ENCODE data around the gene REV3L.

REV3L gene

GRCh38 chr6:111471958-111472357 is 11.1 kb downstream of the REV3L start:
- in situ Hi-C loops (cut with HindIII; ENCODE audit: low sequenced_read_pairs) = no loop called here

DNA sequence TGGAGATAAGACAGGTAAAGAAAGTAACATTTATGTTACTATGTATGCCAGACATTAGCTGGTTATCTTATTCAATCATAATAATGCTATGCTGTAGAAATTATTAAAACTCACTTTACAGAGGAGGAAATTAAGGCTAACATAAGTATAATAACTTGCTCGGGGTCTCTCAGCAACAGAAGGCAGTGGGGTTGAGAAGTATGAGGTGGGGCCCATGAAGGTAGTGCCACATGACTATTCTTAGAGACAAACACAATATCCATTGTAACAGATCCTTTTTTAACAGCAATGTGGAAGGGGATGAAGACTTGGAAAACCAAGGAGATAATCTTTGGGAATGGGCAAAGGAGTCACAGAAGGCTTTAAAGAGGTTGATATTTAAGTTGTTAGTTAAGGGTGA is 11.5 kb downstream of the REV3L start:
- in situ Hi-C loops (cut with HindIII; ENCODE audit: low sequenced_read_pairs) = no loop called here

DNA sequence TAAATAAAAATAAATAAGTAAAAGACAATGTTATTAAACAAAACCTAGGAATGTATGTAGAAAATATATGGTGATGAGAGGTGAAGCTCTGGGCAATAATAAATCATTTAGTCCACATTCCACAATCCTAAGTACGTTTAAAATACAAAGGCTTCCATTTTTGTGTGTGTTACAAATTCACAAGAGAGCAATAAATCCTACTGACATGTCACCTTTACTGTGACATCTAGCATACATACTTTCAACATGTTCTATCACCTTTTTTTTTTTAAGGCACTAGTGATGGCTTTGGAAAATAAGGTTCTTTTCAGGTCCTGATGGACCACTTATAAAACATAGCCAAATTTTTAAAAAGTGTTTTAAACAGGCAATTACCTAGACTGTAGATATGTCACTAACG is 12.0 kb downstream of the REV3L start:
- in situ Hi-C loops (cut with HindIII; ENCODE audit: low sequenced_read_pairs) = no loop called here

- in situ Hi-C loops (cut with HindIII; ENCODE audit: low sequenced_read_pairs) = no loop called here
Observed at GRCh38 chr6:111469543-111469942, 13.5 kb downstream of the REV3L start.

DNA sequence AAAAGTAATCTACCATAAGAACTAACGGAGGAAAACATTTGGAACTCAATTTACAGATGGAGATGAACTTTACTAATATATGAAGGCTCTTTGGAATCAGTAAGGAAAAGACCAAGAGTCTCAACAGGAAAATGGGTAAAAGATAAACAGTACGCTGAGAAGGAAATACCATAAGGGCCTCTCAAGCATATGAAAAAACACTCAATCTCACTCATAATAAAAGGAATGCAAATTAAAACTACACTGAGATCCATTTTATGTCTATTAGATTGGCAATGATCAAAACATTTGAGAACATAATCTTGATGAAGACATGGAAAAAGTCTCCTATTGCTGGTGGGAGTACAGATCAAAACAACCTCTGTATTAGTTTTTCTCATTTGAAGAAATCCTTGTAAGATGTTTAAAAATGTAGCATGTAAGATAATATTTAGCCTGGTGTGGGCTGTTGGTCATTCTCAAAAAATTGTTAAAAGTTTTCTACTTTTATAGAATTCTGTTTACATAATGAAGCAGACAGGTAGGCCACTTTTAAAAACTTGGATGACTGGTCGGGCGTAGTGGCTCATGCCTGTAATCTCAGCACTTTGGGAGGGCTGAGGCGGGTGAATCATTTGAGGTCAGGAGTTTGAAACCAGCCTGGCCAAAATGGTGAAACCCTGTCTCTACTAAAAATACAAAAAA is 14.5 kb downstream of the REV3L start:
- in situ Hi-C loops (cut with HindIII; ENCODE audit: low sequenced_read_pairs) = no loop called here

DNA sequence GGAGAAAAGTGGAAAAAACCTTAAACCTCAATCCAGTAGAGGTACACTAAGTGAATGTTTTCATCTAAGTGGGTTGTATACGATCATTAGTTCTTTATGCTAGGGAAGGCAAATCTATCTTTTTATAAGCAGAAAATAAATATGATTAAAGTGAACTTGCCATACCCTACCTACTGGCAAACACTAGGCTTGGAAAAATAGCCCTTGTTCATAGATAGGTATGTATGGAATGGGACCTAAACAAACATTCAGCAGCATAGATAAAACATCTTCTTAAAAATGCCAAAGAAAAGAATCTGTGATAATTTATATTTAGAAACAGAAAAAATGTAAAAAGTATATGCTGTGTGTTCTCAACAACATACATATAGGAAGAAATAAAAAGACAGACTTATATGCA is 18.8 kb downstream of the REV3L start:
- in situ Hi-C loops (cut with HindIII; ENCODE audit: low sequenced_read_pairs) = no loop called here

DNA sequence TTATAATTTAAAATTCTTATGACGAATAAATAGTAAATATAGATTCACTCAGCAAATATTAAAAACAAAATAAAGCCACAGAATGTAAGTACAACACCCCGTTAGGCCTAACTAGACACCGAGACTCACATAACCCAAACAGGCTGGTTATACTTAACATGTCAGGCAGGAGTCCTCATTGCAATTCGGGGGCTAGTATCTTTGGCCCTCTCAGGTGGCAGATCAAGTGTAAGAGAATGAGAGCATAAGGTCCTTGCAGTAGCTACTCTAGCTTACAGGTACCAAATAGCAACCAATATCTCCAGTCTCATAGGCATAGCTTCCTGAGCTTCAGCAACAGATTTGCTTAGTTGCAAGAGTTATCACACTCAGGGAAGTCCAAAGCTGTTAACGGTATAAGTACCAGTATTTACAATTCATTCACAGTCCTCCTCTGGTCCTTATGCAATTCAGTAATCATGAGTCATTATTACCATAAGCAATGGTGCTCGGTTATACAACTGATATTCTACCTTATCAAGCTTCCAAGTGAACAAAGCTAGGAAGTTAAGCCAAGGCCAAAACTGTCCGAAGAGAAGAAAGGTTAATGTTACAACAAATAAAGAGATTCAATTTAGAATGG is 20.1 kb downstream of the REV3L start:
- in situ Hi-C loops (cut with HindIII; ENCODE audit: low sequenced_read_pairs) = no loop called here

DNA sequence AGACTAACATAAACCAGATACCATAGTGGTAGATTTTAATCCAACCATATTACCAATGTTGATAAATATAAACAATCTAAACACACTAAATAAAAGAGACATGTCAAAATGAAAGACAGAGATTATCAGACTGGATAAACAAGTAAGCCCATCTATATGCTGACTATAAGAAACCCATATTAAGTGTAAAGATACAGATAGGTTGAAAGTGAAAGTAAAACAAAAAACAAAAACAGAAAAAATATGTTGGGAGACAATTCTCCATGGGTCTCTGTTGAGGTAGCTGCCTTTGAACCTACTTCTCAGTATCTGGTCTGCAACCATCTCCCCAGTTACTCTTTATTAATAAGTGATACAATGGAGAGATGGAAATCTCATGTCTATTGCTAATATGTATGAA is 21.2 kb downstream of the REV3L start:
- in situ Hi-C loops (cut with HindIII; ENCODE audit: low sequenced_read_pairs) = no loop called here

GRCh38 chr6:111458670-111459232 is 24.3 kb downstream of the REV3L start:
- in situ Hi-C loops (cut with HindIII; ENCODE audit: low sequenced_read_pairs) = no loop called here

DNA sequence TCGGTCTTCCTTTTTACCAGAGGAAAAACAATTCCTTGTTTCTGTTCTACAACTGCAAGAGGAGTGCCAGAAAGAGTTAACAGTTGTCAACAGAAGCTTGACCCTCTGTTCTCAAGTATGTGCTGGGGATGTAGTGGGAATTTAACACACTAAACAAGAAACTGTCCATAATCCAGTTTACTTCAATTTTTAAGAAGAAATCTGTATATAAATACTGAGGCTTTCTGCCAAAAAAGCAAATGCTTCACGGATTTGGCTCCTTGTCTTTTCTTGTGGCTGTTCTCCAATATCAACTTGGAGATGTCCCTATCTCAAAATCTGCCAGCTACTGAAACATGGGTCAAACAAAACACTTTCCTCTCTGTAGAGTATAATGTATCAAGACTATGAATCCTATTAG is 26.8 kb downstream of the REV3L start:
- in situ Hi-C loops (cut with HindIII; ENCODE audit: low sequenced_read_pairs) = no loop called here

DNA sequence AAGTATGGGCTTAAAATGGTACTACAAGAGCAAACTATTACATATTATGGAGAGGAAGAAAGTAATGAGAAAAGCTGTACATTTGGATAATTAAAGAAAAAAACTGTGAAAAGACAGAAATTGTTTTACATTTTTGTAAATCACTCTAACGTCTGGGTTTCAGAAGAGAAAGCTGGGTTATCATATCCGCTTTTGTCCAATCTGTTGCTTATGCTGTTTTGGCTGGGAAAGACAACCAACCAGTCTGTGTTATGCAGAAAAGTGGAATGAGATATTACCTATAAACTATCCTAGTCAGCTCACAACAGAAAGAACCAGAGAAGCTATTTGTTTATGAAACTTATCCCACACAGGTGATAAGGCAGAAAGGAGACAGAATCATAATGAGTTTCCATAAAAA is 32.4 kb downstream of the REV3L start:
- in situ Hi-C loops (cut with HindIII; ENCODE audit: low sequenced_read_pairs) = no loop called here

GRCh38 chr6:111450087-111450486 is 32.9 kb downstream of the REV3L start:
- in situ Hi-C loops (cut with HindIII; ENCODE audit: low sequenced_read_pairs) = no loop called here

DNA sequence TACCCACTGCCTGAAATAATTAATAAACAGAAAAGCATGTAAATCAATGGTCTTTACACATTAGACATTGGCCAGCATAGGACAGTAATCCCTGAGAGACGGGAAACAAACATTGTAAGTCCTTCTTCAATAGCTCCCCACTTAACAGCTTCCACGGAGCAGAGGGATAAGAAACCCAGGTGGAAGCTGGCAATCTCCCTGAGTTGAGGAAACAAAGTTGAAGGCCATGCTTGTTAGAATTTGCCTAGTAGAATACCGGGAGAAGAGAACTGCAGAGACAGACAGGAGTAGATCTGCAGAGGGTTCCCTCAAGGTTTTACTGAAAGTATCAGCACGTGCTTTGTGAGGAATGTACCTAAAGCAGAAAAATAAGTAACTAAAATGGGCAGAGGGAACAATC is 33.9 kb downstream of the REV3L start:
- in situ Hi-C loops (cut with HindIII; ENCODE audit: low sequenced_read_pairs) = no loop called here

- in situ Hi-C loops (cut with HindIII; ENCODE audit: low sequenced_read_pairs) = no loop called here
Observed at GRCh38 chr6:111447051-111447450, 36.0 kb downstream of the REV3L start.

GRCh38 chr6:111445861-111446267 is 37.2 kb downstream of the REV3L start:
- in situ Hi-C loops (cut with HindIII; ENCODE audit: low sequenced_read_pairs) = no loop called here

GRCh38 chr6:111444794-111445193 is 38.2 kb downstream of the REV3L start:
- in situ Hi-C loops (cut with HindIII; ENCODE audit: low sequenced_read_pairs) = no loop called here

GRCh38 chr6:111441678-111442243 is 41.3 kb downstream of the REV3L start:
- in situ Hi-C loops (cut with HindIII; ENCODE audit: low sequenced_read_pairs) = no loop called here

DNA sequence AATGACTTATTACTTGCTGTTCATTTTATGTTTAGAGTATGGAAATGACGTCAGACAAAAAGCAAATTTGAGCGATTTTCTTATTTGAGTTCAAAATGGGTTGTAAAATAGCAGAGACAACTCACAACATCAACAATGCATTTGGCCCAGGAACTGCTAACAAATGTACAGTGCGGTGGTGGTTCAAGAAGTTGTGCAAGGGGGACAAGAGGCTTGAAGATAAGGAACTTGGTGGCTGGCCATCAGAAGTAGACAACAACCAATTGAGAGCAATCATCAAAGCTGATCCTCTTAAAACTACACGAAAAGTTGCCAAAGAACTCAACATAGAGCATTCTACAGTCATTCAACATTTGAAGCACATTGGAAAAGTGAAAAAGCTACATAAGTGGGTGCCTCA is 43.8 kb downstream of the REV3L start:
- in situ Hi-C loops (cut with HindIII; ENCODE audit: low sequenced_read_pairs) = loop anchor here (10.0 kb wide), 1 partner anchor 216 kb away; no protein-coding TSS in a partner anchor

DNA sequence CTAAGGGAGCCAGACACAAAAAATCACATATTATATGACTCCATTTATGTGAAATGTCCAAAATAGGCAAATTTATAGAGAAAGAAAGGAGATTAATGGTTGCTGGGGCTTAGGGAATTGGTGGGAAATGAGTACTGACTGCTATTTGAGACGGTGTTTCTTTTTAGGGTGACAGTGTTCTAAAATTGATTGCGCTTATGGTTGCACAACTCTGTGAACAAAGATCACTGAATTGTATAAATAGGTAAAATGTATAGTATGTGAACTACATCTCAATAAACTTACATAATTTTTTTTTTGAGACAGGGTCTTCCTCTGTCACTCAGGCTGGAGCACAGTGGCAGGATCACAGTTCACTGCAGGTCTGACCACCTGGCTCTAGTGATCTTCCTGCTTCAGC is 45.4 kb downstream of the REV3L start:
- in situ Hi-C loops (cut with HindIII; ENCODE audit: low sequenced_read_pairs) = loop anchor here (10.0 kb wide), 1 partner anchor 217 kb away; no protein-coding TSS in a partner anchor

GRCh38 chr6:111432511-111432910 is 50.5 kb downstream of the REV3L start:
- in situ Hi-C loops (cut with HindIII; ENCODE audit: low sequenced_read_pairs) = loop anchor here (10.0 kb wide), 1 partner anchor 222 kb away; no protein-coding TSS in a partner anchor

DNA sequence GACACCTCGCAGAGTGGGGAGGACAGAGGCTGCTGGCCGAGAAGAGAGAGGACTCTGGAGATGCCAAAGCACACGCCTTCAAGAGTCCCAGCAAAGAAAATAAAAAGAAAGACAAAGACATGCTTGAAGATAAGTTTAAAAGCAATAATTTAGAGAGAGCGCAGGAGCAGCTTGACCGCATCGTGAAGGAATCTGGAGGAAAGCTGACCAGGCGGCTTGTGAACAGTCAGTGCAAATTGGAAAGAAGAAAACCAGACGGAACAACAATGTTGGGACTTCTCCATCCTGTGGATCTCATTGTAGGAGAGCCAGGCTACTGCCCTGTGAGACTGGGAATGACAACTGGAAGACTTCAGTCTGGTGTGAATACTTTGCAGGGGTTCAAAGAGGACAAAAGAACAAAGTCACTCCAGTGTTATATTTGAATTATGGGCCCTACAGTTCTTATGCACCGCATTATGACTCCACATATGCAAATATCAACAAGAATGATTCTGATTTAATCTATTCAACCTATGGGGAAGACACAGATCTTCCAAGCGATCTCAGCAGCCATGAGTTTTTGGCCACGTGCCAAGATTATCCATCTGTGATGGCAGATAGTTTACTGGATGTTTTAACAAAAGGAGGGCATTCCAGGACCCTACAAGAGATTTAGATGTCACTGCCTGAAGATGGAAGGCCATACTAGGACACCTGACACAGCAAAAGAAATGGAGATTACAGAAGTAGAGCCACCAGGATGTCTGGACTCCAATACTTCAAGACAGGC is 52.2 kb downstream of the REV3L start:
- in situ Hi-C loops (cut with HindIII; ENCODE audit: low sequenced_read_pairs) = loop anchor here (10.0 kb wide), 1 partner anchor 224 kb away; no protein-coding TSS in a partner anchor
